GM12872 (cell line): ENCODE measurements around the gene IGSF9.

Experiments used
- TF ChIP-seq, protein P1 (sequence below): IDR thresholded peaks from 3 replicates; pipeline ENCODE4 v1.5.1; 2011; ENCODE audit warnings: low read depth, mild to moderate bottlenecking, low read length, moderate library complexity; ENCODE audit not compliant: insufficient read depth

IGSF9 gene

GRCh38 chr1:159935719-159936272, 9.6 kb downstream of the IGSF9 start:
- TF ChIP-seq, protein P1, sequence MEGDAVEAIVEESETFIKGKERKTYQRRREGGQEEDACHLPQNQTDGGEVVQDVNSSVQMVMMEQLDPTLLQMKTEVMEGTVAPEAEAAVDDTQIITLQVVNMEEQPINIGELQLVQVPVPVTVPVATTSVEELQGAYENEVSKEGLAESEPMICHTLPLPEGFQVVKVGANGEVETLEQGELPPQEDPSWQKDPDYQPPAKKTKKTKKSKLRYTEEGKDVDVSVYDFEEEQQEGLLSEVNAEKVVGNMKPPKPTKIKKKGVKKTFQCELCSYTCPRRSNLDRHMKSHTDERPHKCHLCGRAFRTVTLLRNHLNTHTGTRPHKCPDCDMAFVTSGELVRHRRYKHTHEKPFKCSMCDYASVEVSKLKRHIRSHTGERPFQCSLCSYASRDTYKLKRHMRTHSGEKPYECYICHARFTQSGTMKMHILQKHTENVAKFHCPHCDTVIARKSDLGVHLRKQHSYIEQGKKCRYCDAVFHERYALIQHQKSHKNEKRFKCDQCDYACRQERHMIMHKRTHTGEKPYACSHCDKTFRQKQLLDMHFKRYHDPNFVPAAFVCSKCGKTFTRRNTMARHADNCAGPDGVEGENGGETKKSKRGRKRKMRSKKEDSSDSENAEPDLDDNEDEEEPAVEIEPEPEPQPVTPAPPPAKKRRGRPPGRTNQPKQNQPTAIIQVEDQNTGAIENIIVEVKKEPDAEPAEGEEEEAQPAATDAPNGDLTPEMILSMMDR: no peak

GRCh38 chr1:159935305-159935704, 10.1 kb downstream of the IGSF9 start:
- TF ChIP-seq, protein P1: no peak

GRCh38 chr1:159934136-159935039, 11.0 kb downstream of the IGSF9 start:
- TF ChIP-seq, protein P1: no peak

GRCh38 chr1:159933347-159933746, 12.1 kb downstream of the IGSF9 start:
- TF ChIP-seq, protein P1: no peak

DNA sequence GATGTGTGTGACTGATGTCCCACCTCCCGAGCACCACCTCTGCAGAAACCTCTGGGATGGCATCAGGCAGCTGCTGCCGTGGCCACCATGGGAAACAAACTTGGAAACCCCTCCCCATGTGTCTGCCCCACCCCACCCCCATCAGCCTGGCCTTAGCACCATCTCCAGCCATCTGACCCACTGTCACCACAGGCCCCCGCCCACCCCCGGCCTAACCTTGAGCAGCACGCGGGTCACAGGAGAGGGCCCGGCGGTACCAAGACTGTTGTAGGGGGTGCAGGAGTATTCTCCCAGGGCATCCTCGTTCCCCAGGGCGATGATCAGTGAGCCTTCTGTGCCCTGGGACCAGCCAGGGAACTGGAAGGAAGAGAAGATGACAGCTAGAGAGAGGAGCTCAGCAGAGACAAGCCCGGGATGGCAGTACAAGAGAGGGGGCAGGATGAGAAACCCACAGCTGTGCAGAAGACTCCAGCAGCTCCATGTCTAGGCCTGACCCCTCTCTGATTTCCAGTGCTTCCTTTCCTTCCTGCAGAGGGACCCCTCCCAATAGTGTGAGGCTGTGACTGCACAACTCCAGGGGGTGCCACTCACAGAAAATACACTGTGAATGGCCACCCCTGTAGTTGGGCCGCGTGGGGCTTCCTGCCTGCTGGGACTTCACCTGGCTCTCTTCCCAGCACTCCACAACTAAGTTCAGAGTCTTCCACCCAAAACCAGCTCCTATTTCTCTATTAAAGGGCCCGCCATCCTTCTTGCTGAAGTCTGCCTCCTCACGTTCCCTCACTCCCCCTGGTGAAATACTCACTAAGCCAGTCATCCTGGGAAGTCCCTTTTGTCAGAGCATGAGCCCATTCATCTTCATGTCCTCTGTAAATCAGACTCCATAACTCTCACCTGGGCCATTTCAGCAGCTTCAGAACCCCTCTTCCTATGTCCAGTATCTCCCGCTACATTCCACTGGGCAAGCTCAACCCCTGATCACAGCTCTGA, 12.8 kb downstream of the IGSF9 start:
- TF ChIP-seq, protein P1: no peak

- TF ChIP-seq, protein P1: no peak
Observed at GRCh38 chr1:159931795-159932173, 13.6 kb downstream of the IGSF9 start.
